Lung (tissue), 12 donors: Measurements from ENCODE around the gene ALG12. TPM values are rescaled to one million over a fixed set of nuclear protein-coding genes. Genes with fewer than 3 reads are reported as not detected.

Source experiments
- ATAC-seq: fragments of 200-7000 bp; cut with Tn5 transposase; one replicate; pipeline ENCODE4 v1.9.1; 2020; ENCODE audit warnings: moderate number of reproducible peaks; ENCODE audit not compliant: insufficient read depth, low FRiP score
- DNase-seq, 3 donors: peaks; one replicate each; pipeline ENCODE4 v3.0.0-alpha.2; 2013 to 2017
- H3K27ac ChIP-seq, 2 donors: one replicate each; pipeline ENCODE4 v1.5.1; 2013; ENCODE audit warnings: mild to moderate bottlenecking in 2 of 2, moderate library complexity in 2 of 2, control low read depth in 1 of 2, inconsistent platforms in 1 of 2, low read depth in 1 of 2, low read length in 1 of 2
- H3K27me3 ChIP-seq, 3 donors: one replicate each; pipeline ENCODE4 v1.5.1; 2013; ENCODE audit warnings: low read length in 2 of 3; ENCODE audit not compliant: control insufficient read depth in 3 of 3, insufficient read depth in 3 of 3
- H3K36me3 ChIP-seq, 4 donors: one replicate each; pipeline ENCODE4 v1.5.1; 2013; ENCODE audit warnings: low read length in 4 of 4, mild to moderate bottlenecking in 1 of 4, moderate library complexity in 1 of 4; ENCODE audit not compliant: control insufficient read depth in 4 of 4, insufficient read depth in 4 of 4
- H3K4me1 ChIP-seq, 5 donors: one replicate each; pipeline ENCODE4 v1.5.1; 2013; ENCODE audit warnings: low read length in 5 of 5, mild to moderate bottlenecking in 2 of 5, moderate library complexity in 1 of 5; ENCODE audit not compliant: control insufficient read depth in 5 of 5, insufficient read depth in 5 of 5
- H3K4me3 ChIP-seq: one replicate; pipeline ENCODE4 v1.5.1; 2013; ENCODE audit warnings: mild to moderate bottlenecking, control low read depth, moderate library complexity
- H3K9ac ChIP-seq, 2 donors: one replicate each; pipeline ENCODE4 v1.5.1; 2013; ENCODE audit warnings: low read length in 2 of 2, control low read depth in 1 of 2; ENCODE audit not compliant: insufficient read depth in 1 of 2
- H3K9me3 ChIP-seq, 4 donors: one replicate each; pipeline ENCODE4 v1.5.1; 2013; ENCODE audit warnings: low read length in 3 of 4, mild to moderate bottlenecking in 1 of 4, moderate library complexity in 1 of 4; ENCODE audit not compliant: control insufficient read depth in 4 of 4, insufficient read depth in 3 of 4
- WGBS, 2 donors: extraction: QIAGEN DNeasy Blood & Tissue Kit; methylation state at CpG; one replicate each; pipeline ENCODE4 v1.1.7; 2013; 5-methylcytosine and 5-hydroxymethylcytosine counted together
- polyA plus RNA-seq, 2 donors: library from polyadenylated mRNA; stranded (reverse); fragments of 200-250 nt; gene quantifications; one replicate each; pipeline ENCODE4 v1.2.1, GENCODE V29; 2013
- total RNA-seq, 2 donors: library from RNA; depleted of rRNA in 1 of 2; stranded (reverse); fragments of >200 nt in 1 of 2; gene quantifications; one replicate each; pipeline ENCODE4 v1.2.1, GENCODE V29; 2014 to 2021
- TF ChIP-seq, protein P1 (sequence below): IDR thresholded peaks from 2 replicates; pipeline ENCODE4 v1.5.1; 2012; ENCODE audit warnings: mild to moderate bottlenecking; ENCODE audit errors: control extremely low read depth, extremely low read depth
- donor health status: control.
- donor health status: control.
- donor health status: Bipolar disorder and iron deficiency.
- donor health status: healthy.
- donor health status: DM: yes; HTN: yes; CAD: no.

The ALG12 gene
- total and polyA plus RNA-seq, 4 donors, result 13.6 to 33.9 (median 16.6) TPM

DNA sequence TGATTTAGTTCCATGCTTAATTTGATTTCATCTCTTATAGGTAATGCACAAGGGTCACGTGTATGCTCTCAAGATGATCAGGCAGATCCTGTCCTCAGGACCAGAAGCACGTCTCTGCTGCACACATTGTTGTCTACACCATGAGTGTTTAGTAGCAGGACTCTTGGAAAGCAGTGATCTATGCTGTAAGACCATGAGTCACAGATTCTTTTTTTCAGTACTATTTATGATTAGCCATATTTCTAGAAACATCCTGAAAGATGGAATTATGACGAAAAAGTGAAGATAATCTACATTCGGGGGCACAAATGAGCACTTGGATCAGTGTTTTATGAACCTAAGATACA lies 35.0 kb downstream of the ALG12 start:
- H3K27ac ChIP-seq, result no peak overlapping the region
- TF ChIP-seq, protein P1, sequence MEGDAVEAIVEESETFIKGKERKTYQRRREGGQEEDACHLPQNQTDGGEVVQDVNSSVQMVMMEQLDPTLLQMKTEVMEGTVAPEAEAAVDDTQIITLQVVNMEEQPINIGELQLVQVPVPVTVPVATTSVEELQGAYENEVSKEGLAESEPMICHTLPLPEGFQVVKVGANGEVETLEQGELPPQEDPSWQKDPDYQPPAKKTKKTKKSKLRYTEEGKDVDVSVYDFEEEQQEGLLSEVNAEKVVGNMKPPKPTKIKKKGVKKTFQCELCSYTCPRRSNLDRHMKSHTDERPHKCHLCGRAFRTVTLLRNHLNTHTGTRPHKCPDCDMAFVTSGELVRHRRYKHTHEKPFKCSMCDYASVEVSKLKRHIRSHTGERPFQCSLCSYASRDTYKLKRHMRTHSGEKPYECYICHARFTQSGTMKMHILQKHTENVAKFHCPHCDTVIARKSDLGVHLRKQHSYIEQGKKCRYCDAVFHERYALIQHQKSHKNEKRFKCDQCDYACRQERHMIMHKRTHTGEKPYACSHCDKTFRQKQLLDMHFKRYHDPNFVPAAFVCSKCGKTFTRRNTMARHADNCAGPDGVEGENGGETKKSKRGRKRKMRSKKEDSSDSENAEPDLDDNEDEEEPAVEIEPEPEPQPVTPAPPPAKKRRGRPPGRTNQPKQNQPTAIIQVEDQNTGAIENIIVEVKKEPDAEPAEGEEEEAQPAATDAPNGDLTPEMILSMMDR, result no peak
- no peak for DNase-seq
- H3K9ac ChIP-seq, result no peak overlapping the region
- ATAC-seq, result no peak
- H3K9me3 ChIP-seq, result peaks cover 0 to 7% (median 0%) of the 10 kb centered on the region in 4 donors
- WGBS, 2 donors, result 95 to 96% methylated on average over 4 of the region's 4 CpGs
- H3K36me3 ChIP-seq, result peaks cover 5 to 44% (median 32%) of the 10 kb centered on the region in 4 donors
- peaks cover 0 to 8% (median 0%) of the 10 kb centered on the region in 5 donors for H3K4me1 ChIP-seq
- no peak overlapping the region for H3K4me3 ChIP-seq
- H3K27me3 ChIP-seq, result no peaks in the 10 kb centered on the region

DNA sequence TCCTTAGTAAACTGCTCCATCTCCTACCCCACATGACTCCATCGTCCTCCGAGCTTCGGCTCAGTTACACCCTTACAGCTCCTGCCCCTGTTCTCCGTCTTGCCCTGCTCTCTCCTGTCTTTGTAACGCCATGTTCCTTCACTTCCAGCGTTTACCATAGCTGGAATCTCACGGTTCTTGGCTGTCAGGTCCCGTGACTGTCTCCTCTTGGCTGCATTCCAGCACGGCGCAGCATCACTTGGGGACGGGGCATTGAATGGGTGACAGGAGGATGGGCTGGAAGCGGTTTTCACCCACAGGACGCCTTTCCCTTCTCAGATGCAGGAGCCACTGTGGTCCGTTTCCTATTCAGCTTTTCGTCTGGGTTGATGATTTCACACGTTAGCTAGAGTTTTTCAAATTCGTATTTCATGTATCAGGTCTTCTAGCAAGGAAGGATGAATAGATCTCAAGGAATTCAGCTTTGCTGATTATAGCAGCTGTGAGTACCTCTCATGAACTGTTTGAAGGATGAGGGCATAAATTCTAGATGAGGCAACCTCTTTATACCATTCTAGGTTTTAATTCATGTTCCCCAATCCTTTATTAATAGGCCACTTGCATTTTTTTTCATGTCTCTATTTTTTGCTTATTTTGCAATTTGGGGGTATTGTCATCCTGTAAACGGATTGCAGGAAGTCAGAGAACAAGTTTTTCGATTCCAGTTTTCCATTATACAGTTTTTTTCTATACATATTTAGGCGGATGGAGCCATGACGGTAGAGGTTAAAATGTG lies 35.5 kb downstream of the ALG12 start:
- DNase-seq (peak in 1 of 3 donors; percentile 15), ATAC-seq (no peak)
- no peak overlapping the region for H3K4me3 ChIP-seq
- TF ChIP-seq, protein P1, result no peak
- peaks cover 4 to 44% (median 33%) of the 10 kb centered on the region in 4 donors for H3K36me3 ChIP-seq
- H3K27me3 ChIP-seq, result no peaks in the 10 kb centered on the region
- no peak overlapping the region for H3K27ac ChIP-seq
- WGBS, 2 donors, result 81 to 82% methylated on average over 21 of the region's 21 CpGs
- peaks cover 0 to 7% (median 0%) of the 10 kb centered on the region in 4 donors for H3K9me3 ChIP-seq
- H3K9ac ChIP-seq, result no peak overlapping the region
- H3K4me1 ChIP-seq, result peaks cover 0 to 8% (median 0%) of the 10 kb centered on the region in 5 donors

DNA sequence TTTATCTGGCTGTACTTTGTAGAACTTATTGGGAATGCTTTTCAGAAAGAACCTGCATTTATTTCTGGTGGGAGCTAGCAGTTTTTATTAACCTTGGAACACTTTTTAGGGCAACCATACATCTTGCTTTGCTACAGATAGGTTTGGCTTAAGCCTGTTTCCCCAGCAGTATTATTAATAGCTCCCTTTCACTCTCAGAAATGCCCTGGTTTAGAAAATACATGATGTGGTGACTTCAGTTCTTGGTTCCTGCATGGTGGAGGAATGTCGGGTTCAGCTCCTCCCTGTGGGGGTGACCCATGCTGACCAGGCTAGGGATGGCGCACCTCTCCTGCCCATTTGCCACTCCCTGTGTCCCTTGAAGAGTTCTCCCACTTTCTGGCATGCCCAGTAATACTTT lies 36.4 kb downstream of the ALG12 start:
- no peaks in the 10 kb centered on the region for H3K27me3 ChIP-seq
- H3K27ac ChIP-seq, result no peak overlapping the region
- peaks cover 0 to 8% (median 0%) of the 10 kb centered on the region in 5 donors for H3K4me1 ChIP-seq
- H3K36me3 ChIP-seq, result peaks cover 3 to 44% (median 33%) of the 10 kb centered on the region in 4 donors
- no peak overlapping the region for H3K4me3 ChIP-seq
- WGBS, 2 donors, result 97 to 100% methylated on average over 2 of the region's 2 CpGs
- TF ChIP-seq, protein P1, result no peak
- H3K9me3 ChIP-seq, result peaks cover 0 to 7% (median 0%) of the 10 kb centered on the region in 4 donors
- ATAC-seq (no peak), DNase-seq (no peak)
- H3K9ac ChIP-seq, result no peak overlapping the region
